GM21515 (cell line): ENCODE results near the gene ADAMTS12.
"Not testable (repeated sequence)": the region's sequence is repeated elsewhere in the genome, so short reads cannot be mapped to it uniquely, and the experiment has no call there.

Experiments
- ATAC-seq: cut with Tn5 transposase; IDR thresholded peaks from one replicate; pipeline ENCODE4 v1.9.1; 2021; ENCODE audit not compliant: unreplicated experiment

The ADAMTS12 gene

DNA sequence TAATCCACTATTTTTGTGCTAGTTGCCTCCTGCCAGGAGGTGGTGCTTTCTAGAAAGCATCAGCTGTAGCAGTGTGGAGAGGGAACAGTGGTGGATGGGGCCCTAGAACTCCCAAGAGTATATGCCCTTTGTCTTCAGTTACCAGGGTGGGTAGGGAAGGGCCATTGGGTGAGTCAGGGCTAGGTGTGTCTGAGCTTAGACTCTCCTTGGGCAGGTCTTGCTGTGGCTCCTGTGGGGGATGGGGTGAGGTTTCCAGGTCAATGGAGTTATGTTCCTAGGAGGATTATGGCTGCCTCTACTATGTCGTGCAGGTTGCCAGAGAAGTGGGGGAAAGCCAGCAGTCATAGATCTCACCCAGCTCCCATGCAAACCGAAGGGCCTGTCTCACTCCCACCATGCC, 11.3 kb upstream of the ADAMTS12 start:
- ATAC-seq: no peak

DNA sequence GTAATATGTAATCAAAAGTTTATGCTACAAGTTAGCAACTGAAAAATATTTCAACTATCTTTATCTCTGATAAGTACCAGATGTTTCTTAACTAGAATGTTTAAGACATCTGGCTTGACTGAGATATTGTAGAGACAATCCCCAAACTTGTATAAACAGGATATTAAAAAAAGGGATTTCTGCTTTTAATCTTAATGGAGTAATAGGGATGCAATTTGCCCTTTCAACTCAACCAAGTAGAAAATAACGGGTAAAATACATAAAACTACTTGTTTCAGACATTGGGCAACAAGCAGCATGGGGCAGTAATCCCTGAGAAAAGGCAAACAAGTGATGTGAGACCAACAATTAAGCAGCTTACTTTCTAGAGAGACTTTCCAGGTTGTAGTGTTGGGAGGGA, 9.4 kb upstream of the ADAMTS12 start:
- no peak for ATAC-seq

DNA sequence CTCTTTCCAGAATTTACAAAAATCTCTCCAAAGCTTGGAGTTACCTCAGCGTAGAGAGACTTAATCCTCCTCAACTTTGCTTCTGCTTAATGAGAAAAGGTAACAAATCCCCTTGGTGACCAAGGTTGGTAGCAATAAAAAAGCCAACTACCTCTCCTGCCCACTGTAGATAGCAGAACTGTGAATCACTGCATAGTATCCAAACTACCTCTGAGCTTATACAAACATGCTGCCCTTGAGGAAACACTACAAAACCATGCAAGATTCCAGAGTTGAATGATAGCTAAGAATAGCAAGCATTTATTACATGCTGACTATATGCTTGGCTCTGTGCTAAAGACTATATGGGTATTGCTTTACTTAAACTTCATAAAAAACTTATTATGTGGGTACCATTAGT, 2.8 kb upstream of the ADAMTS12 start:
- ATAC-seq: no peak

DNA sequence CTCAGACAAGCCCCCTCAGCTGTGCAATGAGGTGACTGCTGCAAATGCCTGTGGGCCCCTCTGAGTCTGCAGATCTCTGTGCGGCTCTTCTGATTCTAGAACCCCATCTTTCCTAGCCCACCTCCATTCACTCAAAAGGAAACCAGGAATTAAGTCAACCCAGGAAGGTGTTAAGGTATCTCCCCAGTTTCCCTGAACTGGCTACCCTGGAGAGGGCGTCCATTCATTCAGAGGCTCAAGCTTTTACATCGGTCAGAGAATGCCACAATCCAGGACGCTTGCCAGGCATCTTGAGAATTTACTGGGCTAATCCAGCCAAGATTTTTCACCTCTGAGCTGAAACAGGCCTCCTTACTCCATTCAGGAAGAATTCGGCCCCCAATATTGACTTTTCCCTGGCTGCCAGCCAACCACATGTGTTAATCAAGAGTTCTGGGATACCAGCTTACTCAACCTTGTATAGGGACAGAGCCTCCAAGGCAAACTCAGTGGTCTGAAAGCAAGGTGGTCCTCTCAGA, 889 bp upstream of the ADAMTS12 start:
- no peak for ATAC-seq

DNA sequence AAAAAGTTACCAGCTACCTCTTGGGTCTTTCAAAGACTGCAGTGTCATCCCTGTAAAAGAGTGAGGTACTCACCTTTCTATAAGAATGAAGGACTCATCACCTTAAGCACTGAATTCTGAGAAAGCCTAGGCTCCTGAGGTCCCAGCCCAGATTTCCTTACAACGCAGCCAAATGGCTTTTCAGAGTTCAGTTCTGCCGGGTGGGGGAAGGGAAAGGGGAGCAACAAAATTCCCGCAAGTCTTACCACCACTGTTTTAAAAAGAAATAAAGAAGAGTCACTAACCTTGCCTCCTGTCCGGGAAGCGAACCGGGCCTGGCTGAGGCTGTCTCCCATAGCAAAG, 373 bp downstream of the ADAMTS12 start:
- ATAC-seq: no peak

DNA sequence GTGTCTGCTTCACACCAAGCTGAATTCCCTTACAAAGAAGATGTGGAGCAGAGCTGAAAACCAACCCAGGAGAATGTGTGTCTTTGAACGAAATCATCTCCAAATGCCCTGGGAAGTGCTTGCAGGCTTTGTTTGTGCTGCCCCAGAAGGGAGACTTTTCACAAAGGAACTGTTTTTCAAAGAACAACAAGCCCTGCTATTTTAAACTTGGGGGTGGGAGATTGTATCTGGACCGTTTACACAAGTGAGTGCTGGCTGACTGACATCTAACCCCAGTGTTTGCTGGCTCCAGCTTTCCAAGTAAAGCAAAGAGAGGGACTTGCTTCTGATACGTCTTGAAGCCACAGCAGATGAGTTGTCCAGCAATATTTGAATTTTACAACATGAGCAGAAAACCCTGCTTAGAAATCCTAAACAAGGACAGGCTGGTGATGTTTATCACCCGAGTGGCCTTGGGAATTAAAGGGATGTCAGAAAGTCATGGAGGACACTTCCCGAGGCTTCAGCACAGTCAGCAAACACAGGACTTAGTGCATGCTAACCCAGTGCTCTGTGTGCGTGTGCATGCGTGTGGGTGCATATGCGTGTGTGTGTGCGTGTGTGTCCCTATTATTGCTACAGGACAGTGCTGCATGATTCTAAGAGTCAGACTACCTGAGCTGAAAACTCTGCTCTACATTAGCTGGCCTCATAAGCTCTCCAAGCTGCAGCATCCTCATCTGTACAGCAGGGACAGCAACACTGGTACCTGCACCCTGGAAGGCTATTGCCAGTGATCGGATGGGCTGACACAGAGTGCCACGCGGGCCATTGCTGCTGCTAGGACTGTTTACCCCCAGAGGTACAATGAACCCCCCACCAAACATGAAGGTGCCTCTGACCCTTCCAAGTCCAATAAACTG, 1.4 kb downstream of the ADAMTS12 start:
- no peak for ATAC-seq

DNA sequence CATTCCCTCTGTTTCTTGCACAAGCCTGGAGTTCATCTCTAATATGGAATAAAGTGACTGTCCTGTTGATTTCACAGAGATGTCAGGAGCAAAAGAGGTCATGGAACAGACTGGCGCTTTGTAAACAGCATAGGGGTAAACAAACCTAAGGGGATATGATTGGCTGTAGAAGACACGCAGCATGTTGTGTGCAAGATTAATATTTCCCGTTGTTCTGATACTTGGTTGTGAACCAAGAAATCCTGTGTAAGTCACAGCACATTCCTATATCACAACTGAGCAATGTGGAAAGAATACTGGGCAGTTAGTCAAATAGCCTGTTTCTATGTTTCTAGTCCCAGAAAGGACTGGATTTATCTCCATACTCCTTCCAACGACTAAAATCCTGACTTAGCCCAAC, 3.2 kb downstream of the ADAMTS12 start:
- no peak for ATAC-seq

DNA sequence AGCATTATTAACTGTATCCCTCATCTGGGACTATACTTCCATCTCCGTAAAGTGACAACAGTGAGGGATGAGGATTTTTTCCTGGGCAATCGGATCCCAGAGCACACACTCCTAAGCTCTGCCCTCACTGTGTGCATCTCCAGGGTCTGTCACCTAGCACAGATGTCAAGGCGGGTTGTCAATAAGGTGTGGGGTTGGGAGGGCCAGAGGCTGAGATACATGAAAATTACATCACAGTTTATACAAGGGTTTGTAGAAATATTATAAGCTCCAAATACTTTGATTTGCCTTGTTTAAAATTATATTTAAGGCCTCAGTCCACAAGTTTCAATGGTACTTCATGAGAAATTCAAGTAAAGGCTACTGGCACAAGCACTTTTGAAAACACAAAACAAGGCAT, 4.5 kb downstream of the ADAMTS12 start:
- ATAC-seq: no peak

DNA sequence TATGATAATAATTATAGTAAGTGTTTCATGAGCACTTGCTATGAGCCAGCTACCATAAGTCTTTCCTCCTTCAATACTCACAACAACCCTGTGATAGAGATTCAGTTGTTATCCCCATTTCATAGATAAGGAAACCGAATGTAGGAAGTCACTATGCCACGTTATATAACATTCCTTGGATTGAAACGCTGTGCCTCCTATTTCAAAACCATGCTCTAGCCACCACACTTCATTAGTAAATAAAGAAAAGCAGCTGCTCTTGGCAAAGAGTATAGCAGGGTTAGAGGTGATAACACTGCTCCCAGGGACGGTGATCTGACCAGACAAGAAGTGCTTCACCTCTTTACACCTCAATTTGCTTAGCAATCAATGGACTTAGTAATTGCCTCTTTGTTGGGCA, 5.5 kb downstream of the ADAMTS12 start:
- no peak for ATAC-seq

DNA sequence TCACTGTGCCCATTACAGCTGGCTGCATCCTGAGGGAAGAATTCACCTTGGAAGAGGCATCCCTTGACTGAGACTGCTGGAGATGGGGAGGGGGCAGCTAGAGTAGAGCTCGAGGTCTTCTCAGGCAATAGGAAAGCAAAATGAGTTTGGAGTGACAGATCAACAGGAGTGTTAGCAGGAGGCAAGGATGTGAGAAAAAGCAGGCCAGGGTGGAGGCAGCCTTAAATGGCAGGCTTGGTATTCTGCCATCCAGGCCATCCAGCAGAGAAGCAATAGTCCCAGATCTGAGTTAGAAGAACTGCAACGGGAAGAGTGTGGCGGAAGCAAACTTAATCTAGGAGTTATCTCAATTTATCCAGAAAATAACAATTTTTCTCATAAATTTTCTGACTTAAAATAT, 6.1 kb downstream of the ADAMTS12 start:
- no peak for ATAC-seq

DNA sequence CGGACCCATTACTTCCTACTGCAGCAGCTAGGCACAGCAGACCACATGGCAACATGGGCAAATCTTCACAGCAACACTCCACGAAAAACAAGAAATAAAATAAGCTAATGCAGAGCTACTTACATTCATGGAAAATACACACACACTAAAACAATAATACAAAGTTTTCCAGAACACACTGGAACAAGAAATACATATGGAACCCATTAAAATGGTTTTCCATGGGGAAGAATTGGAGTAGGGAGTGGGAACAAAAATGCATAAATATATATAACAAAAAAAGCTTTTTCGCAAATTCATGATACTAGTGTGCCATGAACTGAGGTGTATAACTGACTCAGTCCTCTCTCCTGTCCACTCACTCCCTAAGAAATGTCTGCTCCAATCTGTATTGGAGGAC, 8.3 kb downstream of the ADAMTS12 start:
- no peak for ATAC-seq

DNA sequence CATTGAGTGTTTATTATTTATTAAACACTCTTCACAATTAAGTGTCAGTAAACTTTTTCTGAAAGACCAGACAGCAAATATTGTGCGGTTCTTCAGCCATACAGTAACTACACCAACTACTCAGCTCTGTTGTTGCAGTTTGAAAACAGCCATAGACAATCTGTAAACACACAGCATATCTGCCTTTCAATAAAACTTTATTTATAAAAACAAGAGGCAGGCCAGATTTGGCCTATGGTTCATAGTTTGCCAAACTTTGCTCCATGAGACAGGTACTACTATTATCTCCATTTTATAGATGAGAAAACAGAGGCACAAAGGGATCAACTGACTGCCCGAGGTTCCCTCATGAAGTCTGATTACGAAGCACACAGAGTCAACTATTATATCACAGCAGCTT, 11.5 kb downstream of the ADAMTS12 start:
- no peak for ATAC-seq

DNA sequence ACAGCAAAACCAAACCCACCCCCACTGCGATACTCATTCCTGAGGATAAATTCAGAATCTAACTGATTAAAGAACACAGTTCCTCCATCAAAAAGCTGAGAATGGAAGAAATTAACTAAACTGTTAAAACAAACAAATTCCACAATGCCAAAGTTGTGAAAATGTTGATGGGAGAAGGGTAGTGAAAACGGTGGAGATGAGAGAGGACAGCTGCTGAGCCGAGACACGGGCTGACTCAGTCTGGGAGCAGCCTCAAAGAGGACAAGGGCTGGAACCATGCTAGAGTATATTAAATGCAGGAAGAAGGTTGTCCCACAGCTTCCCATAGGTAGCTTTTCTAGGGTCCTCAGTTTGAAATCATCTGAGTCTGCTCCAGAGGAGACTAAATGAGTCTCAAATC, 14.3 kb downstream of the ADAMTS12 start:
- ATAC-seq: no peak

DNA sequence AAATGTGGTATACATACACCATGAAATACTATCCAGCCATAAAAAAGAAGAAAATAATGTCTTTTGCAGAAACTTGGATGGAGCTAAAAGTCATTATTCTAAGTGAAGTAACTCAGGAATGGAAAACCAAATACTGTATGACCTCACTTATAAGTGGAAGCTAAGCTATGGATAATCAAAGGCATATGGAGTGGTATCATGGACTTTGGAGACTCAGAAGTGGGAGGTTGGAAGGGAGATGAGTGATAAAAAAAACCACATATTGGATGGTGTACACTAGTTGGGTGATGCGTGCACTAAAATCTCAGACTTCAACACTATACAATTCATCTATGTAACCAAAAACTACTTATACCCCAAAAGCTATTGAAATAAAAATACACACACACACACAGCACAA, 24.5 kb downstream of the ADAMTS12 start:
- ATAC-seq: no peak

DNA sequence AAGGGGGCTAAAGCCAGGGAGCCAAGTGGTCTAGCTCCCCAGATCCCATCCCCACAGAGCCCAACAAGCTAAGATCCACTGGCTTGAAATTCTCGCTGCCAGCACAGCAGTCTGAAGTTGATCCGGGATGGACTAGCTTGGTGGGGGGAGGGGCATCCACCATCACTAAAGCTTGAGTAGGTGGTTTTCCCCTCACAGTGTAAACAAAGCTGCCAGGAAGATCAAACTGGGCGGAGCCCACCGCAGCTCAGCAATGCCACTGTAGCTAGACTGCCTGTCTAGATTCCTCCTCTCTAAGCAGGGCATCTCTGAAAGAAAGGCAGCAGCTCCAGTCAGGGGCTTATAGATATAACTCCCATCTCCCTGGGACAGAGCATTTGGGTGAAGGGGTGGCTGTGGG, 32.6 kb downstream of the ADAMTS12 start:
- not testable (repeated sequence) for ATAC-seq

DNA sequence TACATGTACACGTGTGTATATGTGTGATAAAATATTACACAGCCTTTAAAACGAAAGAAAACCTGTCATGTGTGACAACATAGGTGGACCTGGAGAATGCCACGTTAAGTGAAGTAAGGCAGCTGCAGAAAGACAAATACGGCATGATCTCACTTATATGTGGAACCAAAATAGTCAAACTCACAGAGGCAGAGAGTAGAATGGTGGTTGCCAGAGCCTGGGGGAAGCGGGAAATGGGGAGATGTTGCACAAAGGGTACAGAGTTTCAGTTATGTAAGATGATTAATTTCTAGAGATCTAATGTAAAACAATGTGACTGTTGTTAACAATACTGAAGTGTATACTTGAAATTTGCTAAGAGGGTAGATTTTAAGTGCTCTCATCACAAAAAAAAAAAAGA, 34.8 kb downstream of the ADAMTS12 start:
- ATAC-seq: peak; percentile 71

DNA sequence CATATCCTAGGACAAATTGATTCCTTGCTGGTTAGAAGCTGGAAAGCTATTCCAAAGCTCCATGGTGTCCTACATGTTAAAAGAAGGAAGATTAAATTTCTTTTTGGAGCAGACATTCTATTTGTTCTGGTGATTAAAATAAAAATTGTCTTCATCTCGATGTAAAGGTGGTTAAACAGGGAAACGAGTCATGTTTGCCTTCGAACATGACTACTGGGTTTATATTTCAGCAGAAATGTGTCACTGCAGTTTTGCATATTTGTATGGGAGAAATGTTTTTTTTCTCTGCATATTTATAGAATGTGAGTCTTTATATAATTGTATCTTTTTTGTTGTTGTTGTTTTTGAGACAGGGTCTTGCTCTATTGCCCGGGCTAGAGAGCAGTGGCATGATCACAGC, 36.4 kb downstream of the ADAMTS12 start:
- ATAC-seq: no peak

DNA sequence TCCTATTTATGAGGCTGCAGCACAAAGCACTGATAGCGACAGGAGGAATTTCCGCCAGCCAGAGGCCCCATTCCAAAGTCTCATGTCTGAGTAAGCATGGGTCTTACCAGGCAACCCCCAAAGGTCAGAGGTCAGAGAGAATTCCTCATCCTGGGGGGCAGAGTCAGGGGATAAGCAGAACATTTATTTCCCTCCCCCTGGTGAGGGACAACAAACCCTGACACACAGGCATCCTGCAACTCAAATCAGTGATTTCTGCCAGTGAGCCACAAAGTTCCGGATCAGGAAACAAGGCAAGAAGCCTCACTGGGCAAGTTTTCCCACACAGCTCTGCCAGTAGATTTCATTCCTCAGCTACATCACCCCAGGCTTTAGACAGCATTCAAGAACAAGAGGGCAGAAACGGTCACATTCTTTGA, 37.0 kb downstream of the ADAMTS12 start:
- ATAC-seq: no peak

DNA sequence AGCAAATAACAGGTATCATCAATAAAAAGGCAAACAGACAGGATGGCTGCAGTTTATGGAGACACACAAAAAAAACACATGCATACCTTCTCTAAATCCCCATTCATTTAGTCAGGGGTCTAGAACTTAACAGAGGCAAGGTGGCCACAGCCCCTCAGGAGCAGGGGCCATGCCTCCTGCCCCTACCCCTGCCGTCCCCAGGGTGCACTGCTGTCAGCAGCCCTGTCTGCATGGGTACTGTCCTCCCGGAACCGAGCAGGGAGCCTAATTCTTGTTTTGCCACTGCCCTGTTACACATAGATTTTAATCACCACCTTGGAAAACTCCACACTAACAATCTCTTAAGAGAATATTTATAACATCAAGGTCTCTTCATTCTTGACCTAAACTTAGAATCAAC, 39.0 kb downstream of the ADAMTS12 start:
- no peak for ATAC-seq

DNA sequence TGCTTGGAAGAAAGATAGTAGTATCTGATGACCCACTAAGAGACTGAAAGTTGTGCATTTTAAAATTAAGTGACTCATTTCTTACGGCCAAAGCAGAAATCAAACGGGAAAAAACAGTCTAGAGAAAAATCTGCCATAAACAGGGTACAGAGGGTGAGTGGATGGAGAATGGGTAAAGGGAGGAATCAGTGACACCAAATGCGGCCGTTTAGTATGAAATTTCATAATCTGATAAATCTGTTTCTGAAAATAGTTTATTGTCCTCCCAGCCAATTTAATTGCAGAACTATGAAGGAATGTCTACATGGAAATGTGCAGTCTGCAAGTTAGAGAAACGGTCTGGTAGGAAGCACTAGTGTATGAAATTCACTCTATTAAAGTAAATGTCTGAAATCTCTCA, 39.5 kb downstream of the ADAMTS12 start:
- no peak for ATAC-seq

DNA sequence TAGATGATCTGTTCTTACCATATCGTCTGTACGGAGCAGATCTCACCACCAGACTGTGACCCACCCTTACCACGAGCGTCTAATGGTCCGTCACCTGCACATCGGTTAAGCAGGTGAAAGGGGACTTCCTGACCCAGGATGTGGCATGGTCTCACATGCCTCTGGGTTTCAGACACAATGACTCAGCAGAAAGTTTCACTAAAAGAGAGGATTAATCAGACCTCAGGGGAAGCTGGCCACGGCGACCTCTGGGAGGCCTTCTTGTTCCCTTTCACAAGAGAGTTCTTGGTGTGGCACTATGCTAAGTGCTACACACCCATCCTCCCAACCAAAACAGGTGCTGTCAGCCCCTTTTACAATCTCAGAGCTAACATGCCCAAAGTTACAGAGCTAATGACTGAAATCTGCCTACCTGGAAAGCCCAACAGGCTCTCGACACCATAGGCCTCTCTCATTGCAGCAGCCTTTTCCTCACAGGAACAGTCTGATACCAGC, 41.6 kb downstream of the ADAMTS12 start:
- ATAC-seq: peak; percentile 95

DNA sequence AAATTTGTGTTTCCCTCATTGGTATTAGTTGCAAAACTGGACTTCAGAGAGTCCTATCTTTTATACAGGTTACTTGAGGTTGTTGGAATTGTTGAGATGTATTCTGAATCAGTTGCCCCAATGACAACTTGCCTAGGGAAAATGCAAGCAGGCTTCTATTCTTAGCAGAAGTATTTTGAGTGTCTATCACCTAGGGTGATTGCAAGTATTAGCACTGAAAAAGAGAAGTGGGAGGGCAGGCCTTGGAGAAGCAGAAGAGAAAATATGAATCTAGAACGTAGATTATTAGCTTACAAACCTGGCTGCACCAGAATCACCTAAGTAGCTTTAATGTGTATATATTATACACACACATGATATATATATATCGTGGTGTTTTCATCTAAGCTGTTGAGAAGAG, 43.2 kb downstream of the ADAMTS12 start:
- peak; percentile 36 for ATAC-seq

DNA sequence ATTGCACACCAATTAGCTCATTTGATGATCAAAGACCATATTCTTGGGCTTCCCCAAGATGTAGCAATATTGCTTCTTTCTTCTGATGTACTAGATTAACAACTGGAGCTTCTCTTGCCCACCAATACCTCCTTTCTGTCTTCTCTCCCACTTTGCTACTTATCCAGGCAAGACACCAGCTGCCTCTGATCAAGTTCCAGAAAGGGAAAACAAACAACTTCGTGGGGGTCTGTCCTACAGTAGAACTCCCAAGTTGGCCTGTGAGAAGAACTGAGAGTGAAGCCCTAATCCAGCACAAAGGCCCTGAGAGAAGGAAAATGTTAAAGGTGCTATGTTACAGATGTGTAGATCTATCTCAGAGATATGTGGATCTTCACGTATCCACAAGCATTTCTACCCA, 44.9 kb downstream of the ADAMTS12 start:
- ATAC-seq: no peak
